HG03575 (cell line): Measurements from ENCODE around the gene ERICH6.
A peak's percentile ranks its signal among the peaks of the same experiment; 100 is the strongest.

Source experiments
- ATAC-seq: cut with Tn5 transposase; IDR thresholded peaks from one replicate; pipeline ENCODE4 v1.9.1; 2021; ENCODE audit not compliant: unreplicated experiment, insufficient number of reproducible peaks, low FRiP score; ENCODE audit errors: extremely low read depth

Gene ERICH6

DNA sequence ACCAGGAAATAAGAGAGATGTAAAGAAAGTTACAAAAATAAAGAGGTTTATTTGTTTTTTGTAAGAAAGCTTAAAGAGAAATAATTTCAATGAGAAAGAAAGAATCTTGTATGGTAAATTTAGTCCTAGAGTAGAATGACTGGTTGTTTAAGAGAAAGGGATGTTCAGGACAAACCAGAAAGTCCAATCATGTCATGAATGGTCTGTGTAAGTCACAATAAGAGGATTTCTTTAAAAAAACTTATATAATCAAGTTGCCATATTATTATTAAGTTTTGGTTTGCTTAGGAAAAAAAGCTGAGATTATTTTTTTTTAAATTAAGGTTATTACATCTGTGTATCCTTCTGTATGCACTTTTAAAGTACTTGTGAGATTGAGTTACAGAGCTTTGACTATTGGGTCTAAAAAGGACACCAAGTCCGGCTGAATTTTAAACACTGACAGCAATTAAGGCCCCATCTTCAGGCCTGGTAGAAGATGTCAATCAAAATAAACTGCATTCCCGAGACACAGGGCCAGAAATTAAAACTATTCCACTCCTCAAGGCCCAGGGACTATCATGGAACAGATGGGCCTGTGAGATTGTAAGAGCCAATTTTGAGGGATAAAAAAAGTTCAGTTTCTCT lies 12.2 kb downstream of the ERICH6 start:
- no peak for ATAC-seq

DNA sequence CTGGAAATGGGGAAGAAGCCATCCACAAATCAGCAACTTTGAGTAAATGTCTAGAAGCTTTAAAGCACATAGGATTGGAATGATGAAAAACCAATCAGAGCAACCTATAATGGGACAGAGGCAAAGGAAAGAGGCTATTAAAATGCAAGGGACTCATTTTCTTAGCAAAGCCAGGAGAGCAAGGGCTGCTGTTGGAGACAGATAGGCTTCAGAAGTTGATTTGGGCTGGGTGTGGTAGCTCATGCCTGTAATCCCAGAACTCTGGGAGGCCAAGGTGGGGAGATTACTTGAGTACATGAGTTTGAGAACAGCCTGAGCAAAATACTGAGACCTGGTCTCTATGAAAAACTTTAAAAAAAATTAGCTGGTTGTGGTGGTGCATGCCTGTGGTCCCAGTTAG lies 16.1 kb downstream of the ERICH6 start:
- ATAC-seq, result no peak

DNA sequence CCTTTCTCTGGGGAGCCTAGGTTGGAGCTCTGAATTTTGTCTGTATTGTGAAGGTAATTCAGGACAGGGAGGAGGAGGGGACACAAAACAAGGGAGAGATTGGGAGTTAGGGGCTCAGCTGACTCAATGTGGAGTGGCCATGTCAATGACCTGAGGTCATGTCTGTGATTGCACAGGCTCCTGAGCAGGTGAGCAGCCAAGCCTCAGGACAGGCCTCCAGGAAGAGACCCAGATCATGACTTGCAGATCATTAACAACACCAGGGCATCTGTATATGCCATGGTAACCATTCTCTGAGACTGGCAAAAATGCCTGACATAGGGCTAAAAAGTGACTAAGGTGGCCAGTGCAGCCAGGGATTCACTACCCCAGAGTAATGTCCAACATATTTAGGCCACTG lies 20.9 kb downstream of the ERICH6 start:
- ATAC-seq, result no peak

DNA sequence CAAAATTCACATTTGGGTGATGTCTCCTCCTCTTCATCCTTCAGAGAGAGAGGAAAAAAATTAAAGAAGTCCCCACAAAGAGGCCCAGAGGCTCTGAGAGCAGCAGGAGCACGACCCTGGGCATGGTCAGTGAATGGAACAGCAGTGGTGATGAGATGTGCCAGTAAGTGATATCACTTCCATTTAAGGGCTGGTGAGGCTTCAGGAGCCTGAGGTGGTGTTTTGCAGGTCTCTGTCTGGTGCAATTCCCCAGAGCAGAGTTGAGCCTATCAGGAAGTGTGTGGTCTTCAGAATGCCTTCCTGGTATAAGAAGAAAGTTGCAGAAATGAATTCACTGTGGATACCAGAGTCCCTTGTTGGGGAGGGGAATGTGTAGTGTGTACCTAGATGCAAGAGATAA lies 21.4 kb downstream of the ERICH6 start:
- ATAC-seq, result no peak

DNA sequence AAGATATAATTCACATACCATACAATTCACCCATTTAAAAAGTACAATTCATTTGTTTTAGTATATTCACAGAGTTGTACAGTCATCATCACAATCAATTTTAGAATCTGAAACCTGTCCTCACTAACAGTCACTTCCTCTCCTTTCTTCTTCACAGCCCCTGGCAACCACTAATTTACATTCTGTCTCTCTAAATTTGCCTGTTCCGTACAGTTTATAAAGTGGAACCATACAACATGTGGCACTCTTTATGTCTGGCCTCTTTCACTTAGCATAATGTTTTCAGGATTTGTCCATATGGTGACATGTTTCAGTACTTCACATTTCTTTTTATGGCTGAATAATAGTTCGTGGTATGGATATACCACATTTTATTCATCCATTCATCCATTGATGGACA lies 22.7 kb downstream of the ERICH6 start:
- ATAC-seq, result peak; percentile 94

DNA sequence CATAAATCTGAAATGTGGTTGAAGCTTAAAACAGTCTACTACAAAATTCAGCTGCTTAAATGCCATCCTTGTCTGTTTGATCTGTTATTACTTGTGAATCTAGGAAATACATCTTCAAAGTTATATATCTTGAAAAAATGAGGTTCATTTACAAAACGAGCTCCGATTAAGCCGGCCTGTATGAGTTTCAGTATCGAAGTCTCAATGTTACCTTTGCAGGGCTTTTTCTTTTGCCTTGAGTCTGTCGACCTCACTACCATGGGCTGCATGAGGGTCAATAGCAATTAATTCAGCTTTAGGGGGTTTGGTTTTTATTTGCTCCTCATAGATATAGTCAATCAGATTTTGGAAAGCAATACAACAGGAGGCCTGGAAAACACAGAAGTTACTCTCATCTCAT lies 23.2 kb downstream of the ERICH6 start:
- ATAC-seq, result no peak

DNA sequence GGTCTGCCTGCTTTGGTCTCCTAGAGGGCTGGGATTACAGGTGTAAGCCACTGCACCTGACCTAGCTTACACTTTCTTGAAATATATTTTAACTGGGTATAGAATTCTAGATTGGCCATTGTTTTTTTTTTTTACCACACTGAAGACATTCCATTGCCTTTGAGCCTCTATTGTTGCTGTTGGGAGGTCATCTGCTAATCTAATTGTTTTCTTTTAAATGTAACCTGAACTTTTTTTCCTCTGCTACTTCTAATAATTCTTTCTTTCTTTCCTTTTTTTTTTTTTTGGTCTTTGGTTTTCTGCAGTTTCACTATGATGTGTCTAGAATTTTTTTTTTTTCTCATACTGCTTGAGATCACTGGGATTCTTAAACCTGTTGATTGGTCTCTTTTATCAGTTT lies 28.1 kb downstream of the ERICH6 start:
- no peak for ATAC-seq

DNA sequence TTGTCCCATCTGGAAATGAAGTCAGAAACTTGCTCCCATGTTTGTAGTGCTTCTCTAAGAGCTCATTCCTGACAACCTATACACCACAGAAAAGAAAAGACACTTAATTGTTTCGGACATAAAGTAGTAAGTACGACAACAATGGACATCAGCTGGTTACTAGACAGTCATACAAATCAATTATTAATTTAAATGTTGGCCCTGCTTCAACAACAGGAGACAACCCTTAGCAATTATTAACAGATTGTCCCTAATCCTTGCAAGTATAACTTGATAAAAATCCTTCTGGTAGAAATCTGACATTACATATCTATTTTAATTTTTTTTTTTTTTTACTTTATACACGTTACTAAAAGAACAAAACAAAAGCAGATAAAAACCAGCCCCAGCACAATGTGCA lies 29.8 kb downstream of the ERICH6 start:
- no peak for ATAC-seq

DNA sequence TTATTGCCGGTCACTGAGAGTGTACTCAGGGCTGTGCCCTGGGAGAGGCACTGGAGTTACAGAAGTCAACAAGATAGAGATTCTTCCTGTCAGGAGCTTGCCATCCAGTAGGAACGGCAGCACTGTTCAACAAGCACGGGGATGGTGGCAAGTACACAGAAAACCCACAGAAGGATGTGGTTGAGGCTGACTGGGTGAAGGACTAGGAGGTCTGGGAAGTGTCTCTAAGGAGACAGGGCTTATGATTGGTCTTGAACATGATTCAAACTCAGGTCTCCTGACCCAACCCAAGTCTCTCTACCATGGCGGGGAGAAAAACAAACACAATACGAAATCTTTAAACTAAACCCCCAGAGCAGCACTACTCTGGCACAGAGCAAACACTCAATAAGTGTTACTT lies 37.6 kb downstream of the ERICH6 start:
- ATAC-seq, result no peak

DNA sequence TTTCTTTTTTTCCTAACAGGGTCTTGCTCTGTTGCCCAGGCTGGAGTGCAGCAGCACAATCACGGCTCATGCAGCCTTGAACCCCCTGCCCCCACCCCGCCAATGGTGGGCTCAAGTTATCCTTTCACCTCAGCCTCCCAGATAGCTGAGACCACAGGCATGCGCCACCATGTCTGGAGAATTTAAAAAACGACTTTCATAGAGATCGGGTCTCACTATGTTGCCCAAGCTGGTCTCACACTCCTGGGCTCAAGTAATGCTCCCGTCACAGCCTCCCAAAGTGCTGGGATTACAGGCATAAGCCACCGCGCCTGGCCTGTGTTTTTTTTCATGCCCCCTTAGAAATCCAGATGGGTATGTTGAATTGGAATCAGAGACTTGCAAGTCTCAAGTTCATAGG lies 40.3 kb downstream of the ERICH6 start:
- no peak for ATAC-seq

DNA sequence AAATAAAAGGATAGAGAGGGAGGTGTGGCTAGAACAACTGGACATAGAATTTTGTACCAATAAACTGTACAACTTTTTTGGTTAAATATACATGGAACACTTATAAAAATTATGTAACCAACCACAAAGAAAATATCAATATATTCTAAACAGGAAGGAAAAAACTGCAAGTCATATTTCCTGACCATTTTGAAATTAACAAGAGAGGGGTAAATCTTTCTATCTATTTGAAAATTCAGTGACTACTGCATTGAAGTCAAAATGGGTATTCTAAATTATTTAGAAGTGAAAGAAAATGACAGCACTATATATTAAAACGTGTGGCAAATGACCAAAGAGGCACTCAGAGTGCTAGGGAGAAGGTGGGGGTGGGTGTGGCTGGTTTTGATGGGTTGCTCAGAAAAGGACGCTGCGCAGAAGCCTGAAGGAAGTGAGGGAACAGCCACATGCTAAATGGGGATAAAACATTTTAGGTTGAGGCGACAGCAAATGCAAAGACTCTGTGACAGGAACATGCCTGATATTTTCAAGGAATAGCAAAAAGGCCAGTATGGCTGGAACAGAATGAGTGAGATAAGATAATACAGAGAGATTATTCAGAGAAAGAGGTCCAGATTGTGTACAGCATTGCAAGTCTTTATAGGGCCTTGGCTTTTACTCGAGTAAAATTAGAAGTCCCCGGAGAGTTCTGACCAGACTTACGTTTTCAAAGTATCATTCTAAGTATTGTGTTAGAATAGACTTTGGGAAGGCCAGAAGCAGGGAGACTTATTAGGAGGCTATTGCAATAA lies 41.1 kb downstream of the ERICH6 start:
- ATAC-seq, result no peak

DNA sequence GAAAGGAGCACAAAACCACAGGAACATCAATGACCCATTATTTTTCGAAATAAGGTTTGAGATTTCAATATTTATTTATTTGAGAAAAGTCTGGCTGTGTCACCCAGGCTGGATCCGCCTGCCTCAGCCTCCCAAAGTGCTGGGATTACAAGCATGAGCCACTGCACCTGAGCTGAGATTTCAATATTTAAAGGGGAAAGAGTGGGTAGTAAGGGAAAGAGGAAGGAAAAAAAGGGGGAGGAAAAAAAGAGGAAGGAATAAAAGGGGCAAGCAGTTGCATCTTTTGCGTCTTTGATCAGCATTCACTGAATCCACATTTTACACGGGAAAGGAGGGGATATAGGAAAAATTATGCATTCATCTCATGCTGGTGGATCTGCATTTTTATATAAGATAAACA lies 47.4 kb downstream of the ERICH6 start:
- no peak for ATAC-seq

DNA sequence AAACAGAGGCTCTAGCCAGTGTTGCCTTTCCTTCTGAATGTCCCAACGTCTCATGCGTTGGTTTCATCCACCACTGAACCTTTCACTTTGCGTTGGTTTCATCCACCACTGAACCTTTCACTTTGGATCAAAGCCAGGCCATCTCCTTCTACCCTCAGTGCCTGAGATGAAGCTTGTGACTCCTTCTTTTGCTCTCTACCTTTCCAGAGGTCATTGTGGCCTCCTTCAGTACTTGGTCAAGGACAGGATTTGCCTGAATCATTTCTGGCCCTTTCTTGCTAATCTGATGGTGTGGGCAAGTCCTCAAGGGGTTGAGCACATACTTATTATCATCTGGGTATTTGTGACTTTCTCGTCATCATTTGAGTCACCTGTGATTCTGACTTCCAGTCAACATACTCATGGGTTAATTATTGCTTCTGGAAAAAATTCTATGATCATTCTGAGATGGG lies 50.6 kb downstream of the ERICH6 start:
- ATAC-seq, result no peak

DNA sequence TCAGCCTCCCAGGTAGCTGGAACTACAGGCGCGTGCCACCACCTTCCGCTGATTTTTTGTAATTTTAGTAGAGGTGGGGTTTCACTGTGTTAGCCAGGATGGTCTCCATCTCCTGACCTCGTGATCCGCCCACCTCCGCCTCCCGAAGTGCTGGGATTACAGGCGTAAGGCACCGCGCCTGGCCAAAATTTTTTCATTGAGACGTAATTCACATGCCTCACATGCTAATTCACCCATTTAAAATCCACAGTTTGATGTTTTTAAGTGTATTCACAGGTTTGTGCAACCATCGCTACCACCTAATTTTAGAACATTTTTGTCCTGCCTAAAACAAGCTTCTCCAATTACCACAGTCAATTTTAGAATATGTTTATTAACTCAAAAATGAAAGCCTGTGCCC lies 63.5 kb downstream of the ERICH6 start:
- ATAC-seq, result no peak

DNA sequence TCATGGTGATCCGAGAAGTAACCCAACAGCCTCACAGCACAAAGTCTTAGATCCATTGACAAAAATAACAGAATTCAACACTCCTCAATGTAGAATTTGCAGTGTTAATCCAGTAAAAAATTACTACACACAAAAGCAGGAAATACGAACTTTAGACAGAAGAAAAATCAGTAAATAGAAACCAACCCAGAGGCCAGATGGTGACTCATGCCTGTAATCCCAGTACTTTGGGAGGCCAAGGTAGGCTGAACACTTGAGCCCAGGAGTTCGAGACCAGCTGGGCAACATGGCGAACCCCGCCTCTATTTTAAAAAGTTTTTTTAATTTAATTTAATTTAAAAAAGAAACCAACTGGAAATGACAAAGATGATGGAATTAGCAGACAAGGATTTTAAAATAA lies 64.5 kb downstream of the ERICH6 start:
- ATAC-seq, result no peak

DNA sequence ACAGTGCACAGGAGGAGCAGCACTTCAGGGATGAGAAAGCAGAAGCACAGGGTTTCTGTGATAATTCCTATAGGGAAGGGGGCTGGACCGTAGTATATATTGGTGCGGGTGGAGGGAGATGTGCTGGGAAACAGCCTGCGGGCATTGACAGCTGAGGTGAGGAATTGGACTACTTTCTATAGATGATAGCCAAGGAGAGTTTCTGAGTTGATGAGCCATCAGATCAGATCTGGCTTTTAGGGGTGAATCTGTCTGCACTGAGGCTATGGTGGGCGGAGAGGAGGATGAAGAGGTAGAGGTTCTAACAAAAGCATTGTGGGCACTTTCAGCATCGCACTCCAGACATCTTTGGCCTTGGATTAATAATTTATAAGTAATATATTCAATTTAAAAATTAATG lies 67.5 kb downstream of the ERICH6 start:
- no peak for ATAC-seq

DNA sequence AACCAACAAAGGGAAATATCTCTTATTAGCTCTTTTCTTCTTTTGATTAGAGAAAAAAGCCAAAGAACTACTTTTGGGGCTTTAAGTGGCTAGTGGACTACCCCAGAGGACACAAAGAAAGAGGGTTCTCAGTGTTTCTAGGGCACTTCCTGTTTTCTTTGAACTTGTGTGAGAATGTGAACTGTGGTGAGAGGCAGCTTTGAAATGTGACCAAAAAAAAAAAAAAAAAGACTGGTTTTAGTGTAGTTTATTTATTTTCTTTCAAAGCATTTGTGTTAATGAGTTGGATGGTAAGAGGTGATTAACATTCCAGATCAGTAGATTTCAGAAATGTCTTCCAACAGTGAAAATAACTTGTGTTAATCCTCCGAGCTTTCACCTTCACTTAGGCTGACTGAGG lies 68.2 kb downstream of the ERICH6 start:
- no peak for ATAC-seq

DNA sequence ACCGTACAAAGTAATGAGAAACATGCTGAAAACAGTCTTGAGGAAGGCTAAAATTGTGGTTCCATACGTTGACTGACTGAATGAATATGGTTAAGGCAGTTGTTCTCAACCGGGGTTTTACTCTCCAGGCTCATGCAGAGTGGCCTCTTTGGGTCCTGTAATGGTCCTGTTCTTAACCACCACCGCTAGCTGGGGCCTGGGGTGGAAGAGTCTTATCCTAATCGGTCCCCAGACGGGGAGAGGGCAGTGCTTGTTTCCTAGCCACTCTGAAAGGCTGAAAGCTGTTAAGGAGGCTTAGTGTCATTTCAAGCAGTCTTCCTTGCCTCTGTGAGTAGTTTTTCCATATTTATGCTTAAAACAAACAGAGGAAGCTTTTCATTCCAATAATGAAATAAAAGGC lies 68.6 kb downstream of the ERICH6 start:
- no peak for ATAC-seq

DNA sequence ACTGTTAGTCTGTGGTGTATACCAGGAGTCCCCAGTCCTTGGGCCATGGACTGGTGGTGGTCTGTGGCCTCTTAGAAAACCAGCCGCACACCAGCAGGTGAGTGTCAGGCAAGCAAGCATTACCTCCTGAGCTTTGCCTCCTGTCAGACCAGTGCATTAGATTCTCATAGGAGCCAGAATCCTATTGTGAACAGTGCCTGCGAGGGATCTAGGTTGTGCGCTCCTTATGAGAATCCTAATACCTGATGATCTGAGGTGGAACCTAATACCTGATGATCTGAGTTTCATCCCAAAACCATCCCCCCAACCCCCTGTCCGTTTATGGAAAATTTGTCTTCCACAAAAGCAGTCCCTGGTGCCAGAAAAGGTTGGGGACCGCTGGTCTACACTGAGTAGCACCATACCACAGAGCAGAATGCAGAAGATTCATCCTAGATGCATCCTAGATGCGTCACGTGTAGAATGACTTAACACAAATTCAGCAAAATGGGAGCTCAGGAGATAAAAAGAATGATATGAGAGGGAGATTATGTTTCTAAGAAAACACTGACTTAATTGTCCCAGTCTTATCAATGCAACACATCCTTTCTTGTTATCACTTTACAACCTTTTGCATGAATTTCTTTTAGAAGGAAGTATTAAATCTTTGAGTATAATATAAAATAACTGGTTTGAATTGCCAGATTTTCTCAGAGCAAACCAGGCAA lies 72.1 kb downstream of the ERICH6 start:
- no peak for ATAC-seq

DNA sequence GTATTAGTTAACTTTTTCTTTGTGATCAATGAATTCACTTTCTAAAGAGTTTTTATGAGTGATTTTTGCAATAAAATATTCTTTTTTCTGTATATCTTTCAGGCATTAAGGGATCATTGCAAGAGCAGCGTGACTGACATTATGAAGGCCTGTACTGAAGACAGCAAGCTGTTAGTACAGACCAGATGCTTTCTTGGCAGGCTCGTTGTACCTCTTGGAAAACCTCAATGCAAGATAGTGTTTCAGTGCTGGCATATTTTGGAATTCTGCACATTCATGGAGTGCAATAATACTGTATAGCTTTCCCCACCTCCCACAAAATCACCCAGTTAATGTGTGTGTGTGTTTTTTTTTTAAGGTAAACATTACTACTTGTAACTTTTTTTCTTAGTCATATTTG lies 76.2 kb downstream of the ERICH6 start:
- no peak for ATAC-seq
